ENCODE data around the gene ANKRD6.

- TF ChIP-seq, protein P1, sequence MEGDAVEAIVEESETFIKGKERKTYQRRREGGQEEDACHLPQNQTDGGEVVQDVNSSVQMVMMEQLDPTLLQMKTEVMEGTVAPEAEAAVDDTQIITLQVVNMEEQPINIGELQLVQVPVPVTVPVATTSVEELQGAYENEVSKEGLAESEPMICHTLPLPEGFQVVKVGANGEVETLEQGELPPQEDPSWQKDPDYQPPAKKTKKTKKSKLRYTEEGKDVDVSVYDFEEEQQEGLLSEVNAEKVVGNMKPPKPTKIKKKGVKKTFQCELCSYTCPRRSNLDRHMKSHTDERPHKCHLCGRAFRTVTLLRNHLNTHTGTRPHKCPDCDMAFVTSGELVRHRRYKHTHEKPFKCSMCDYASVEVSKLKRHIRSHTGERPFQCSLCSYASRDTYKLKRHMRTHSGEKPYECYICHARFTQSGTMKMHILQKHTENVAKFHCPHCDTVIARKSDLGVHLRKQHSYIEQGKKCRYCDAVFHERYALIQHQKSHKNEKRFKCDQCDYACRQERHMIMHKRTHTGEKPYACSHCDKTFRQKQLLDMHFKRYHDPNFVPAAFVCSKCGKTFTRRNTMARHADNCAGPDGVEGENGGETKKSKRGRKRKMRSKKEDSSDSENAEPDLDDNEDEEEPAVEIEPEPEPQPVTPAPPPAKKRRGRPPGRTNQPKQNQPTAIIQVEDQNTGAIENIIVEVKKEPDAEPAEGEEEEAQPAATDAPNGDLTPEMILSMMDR (IDR thresholded peaks at IDR 0.05): no peak
- TF ChIP-seq EZH2 (IDR thresholded peaks at IDR 0.05; ENCODE audit: borderline replicate concordance, insufficient read depth, low read depth, low read length, poor library complexity, severe bottlenecking): no peak
These were observed 172.9 kb downstream of the ANKRD6 start for GRCh38 chr6:89605861-89606260.

Data from B cell (primary cell).